HG03039 (cell line): Measurements from ENCODE around the gene HIPK2.

Source experiments
- ATAC-seq: cut with Tn5 transposase; IDR thresholded peaks from one replicate; pipeline ENCODE4 v1.9.1; 2021; ENCODE audit warnings: mild to moderate bottlenecking, moderate library complexity; ENCODE audit not compliant: unreplicated experiment

Gene HIPK2

DNA sequence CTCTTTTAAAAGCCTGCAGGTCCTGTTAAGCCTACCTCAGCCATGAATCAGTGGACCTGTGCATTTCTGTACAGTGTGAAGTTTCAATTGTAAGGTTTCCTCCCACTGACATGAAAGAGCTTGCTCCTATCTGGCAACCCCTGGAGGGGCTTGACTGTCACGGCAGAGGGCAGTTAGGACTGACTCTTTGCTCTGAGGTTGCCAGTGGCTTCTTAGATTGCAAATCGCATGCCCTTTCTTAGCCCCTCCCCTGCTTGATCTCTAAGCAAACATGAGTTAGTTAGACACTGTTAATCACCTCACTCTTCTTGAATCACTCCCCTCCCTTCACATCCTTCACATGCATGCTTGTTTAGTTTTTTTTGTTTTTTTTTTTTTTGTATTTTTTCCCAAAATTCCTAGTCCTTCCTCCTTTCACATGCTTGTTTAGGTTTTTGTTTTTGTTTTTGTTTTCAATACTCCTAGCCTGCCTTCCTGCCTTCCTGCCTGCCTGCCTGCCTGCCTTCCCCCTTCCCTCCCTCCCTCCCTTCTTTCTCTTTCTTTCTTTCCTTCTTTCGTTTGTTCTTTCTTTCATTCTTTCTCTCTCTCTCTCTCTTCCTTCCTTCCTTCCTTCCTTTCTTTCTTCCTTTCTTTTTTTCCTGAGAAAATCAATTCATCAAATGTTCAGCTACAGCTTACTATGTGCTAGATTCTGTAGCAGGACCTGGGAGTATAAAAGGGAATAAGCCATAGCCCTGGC is 6.0 kb upstream of the HIPK2 start:
- no peak for ATAC-seq

DNA sequence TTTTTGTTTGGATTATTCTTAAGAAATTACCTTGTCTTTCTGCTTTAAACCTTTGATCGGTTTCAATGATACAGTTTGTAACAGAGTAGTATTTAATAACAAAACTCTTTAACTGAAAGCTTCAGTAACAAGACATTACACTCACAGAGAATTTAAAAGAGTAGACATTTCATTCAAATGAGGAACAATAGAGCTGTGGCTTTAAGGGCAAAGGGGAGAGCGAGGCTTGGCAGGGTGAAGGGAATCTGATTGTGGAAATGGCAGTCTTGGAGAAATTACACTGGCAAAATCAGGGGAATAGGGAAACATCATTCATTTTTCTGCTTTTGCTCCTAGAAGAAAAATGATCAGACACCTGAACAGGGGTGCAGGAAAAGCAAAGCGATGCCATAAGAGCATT is 5.1 kb upstream of the HIPK2 start:
- no peak for ATAC-seq

DNA sequence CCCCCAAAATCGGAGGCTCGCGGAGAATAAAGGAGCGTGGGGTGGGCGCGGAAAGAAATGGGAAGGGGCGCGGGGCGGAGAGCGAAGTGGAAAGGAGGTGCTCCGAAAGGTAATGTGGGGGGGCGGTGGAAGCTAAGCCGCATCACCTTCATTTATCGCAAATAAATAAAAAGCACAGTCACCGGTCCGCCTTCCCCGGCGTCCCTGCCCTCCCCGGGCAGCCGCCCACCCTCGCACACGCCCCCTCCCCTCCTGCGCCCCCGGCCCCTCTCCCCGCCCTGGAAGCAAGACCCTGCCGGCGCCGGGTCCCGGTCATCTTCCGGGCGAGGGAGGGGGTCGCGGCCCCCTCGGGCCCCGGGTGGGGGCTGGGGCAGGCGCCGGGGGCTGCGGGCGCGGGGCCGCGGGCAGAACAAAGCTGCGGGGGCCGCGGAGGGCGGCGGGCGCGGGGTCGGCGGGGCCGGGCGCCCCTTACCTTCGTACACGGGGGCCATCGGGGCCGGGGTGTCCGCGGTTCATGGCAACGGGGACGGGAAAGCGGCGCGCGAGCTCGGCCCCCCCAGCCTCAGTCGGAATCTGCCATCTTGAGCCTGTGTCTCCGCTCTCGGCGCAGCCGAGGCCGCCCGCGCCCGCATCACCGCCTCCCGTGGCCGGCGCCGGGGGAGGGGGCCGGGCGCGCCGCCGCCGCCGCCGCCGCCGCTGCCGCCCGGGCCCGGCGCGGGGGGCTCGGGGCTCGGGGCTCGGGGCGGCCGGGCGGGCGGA is 486 bp downstream of the HIPK2 start:
- ATAC-seq = peak; percentile 20

DNA sequence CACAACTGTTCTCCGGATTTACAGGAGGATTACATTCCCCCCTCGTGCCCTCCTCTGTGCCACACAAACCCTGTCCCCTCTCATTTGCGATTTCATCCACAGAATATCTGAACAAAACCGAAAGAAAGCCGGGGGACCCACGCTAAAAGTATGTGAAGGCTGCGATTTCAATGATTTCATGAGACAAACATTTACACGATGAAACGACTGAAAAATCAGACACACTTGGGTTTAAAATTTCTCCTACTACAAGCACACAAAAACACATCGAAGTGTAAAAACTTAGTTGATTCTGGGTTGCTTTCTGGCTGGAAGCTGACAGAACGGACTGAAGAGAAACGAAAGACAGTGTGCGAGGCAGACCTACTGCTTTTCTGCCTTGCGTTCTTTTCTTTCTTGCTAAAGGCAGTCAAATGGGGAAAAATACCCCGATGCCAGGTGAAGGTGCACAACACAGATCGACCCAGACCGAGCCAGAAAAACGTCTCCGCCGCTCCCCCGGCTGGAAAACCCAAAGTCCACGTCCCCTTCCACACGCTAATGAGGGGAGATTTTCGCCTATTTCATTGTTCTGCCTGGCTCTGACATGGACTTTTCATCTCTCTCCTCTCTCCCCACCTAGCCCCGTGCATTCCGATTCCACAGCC is 1.2 kb downstream of the HIPK2 start:
- no peak for ATAC-seq

DNA sequence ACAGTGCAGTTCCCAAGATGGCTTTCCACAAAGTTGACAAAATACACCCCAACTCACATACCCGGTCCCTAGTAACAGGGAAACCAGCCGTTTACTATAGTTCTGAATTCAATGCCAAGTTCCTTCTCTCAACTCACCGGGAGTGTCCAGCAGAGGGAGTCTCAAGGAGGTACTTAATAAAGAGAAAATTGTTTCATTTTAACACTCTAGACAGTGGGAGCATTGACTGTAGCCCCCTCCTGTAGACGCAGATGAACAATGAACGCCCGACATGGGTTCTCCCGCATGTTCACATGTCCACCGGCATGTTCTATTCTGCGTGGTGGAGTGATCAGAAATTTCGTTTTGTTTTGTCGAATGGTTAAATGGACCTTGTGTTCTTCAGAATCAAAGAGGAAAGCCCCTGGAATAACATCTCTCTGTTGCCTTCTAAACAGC is 1.9 kb downstream of the HIPK2 start:
- ATAC-seq = no peak

DNA sequence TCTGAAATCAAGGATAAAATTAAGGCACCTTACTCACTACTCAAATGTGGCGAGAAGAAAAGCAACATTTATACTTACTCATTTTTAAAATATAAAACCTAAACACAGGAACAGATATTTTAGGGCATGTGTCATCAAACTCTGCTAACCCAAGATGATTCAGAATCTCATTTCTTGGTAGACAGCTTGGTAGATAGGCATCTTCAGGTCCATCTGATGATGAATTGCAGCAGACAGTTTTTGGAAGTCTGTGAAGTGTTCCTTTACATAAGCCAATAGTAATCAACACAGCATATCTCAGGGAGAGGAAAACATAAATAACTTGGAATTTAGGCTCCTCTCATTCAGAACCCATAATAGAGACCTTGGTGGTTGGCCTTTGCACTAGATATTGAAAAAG is 3.4 kb downstream of the HIPK2 start:
- ATAC-seq = no peak

DNA sequence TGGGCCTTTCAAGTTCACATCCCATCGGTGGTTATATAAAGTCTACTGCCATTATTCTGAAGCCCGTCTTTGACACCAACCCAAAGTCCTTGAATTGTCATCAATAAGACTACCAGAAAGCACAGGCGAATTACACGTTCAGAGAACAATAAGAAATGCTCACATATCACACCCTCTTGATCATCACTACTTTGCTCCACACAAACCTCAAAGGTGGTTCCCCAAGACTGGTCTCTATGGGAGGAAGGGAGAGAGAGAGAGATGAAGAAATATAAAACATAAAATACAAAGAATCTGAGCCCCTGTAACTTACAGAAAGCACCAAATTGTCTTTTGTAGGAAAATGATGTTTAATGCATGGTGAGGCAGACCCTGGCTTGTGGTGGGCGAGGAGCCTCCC is 4.4 kb downstream of the HIPK2 start:
- no peak for ATAC-seq

DNA sequence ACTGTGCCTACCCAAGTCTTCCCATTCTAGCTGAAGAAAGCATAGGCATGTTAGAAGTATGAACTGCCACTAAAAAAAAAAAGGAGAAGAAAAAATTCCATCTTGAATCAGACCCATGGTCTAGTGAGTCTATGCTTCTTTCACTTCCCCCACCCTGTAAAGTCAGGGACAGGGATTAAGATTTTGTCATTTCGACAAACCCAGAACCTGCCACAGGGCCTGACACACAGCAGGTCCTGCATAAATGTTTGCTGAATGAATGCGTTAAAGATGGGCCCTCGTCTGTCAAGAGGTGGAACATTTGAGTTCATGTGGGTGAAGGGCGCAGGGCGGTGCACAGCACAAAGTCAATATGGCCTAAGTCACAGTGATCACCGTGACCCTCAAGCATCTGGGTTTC is 4.9 kb downstream of the HIPK2 start:
- no peak for ATAC-seq

DNA sequence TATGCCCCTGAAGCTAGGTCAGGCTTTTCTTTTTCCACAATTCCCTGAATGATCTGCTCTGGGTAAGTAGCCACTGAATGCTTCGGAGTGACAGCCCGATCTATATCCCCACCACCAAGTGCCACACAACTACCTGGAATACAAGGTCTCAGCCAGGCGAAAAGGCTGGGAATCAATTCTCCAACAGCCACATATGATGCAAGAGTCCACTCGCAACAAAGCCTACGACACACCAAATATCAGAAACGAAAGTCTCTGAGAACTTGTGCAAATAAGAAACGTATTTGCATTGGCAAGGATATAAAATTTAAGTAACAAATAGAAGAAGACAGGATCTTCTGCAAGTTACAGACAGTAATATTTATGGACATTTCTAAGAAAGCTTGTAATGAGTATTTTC is 5.7 kb downstream of the HIPK2 start:
- no peak for ATAC-seq

DNA sequence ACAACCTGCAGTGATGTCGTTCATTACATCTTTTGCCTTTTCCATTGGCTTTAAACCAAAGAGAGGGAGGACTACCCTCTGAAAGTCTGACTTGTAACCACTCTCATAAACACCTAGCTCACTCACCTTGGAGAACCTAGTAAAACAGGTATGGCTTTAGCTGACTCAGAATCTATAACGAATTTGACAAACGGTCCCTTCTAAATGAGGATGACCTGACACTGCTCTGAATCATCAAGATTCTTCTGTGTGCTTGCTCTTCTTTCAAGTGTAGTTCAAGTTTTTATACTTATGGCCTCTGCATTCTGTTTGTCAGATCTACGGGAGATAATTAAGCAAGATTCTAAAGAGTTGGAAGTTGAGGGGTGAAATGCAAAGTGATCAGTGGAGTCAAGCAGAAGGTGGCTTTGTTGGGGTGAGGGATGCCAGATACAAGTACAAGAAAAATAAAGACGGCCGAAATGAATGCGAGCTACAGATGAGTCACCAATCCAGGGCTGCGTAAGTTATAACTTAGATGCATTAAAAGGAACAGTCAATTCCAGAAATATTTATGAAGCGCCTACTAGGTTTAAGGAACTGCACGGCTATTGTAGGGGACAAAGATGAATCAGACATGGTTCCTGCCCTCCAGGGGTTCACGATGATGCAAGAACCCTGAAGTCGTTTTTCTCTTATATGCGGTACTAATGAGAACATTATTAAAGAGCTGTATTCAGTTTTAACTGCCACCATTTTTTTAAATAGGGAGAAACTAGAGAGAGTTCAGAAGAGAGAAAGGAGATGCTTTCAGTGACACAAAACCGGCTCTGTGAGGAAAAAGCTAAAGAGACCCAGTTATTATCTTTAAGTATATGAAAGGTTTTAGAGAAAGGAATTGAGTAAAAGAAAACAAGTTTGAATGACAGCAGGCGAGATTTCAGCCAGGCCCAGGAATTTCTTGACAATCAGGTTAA is 6.5 kb downstream of the HIPK2 start:
- ATAC-seq = no peak

DNA sequence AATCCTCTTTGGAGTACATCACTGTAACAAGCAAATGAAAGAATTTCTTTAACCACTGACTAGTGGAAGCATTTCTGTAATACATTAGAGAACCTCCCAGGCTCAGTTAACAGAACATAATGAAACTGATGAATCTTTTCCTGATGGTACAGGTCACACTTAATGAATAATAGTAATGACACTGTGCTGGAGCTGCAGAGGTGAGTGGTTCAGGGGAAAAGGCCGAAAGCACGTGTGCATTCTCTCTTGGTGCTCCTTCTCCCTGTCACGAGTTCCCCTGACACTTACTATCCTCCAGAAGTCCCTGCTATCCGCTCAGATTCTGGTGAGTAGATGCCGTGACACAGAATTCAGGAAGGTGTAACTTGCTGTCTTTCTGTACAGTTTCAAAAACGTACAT is 8.0 kb downstream of the HIPK2 start:
- ATAC-seq = no peak

DNA sequence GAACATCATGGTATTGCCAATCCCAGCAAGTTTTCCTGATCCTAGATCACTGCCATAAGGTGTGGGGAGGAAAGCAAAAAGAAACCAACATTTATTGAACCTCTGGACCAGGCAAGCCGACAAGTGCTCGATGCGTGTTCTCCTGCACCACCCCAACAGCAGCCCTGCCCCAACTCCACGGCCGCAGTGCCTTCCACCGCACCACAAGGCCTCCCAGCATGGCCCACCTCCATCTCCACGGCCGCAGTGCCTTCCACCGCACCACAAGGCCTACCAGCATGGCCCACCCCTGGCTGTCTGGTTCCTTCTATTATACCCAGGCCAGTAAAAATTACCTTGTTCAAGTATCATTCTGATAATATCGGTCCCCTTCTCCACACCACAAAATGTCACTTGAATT is 8.7 kb downstream of the HIPK2 start:
- no peak for ATAC-seq

DNA sequence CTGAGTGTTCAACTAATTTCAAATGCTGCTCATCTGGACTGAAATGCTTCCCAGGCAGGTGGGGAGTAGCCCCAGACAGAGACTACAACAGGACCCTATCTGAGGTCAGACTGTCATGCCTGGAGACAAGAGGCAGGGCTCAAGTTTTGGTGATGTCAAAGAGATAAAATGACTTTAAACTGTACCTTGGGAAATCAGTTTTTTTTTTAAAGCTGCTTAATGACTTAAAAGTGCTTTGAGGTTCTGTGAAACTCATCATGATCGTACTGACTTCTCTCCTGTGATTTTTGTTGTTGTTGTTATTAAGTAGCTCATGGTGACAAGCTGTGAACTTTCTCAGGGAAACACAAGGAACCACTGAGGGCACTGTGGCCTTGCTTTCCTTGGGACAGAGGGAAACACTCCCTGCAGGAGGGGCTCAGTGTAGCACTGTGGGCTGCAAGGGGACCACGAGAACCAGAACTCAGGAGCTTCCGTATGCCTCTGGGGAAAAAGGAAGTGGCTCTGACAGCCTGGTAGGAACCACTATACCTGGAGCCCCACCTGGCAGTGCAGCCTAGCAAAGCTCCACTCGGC is 9.5 kb downstream of the HIPK2 start:
- no peak for ATAC-seq

DNA sequence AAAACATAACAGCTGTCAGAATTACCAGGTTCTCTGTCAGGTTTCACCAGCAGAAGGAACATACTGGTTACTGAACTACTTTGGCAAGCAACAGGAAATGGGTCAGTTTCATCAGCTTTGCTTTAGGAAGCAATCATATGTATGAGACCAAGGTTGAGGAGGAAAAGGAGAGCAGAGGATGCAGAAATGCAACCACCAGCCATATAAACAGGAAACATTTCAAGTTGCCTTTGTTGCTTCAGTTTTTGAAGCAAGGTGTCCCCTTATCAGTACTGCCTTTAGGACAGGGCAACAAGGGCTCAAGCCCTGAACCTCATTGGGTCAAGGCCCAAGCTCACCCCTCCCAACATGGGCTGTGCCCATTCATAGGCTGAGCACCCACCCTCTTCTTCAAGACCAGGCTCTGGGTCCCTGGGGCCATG is 10.2 kb downstream of the HIPK2 start:
- peak; percentile 58 for ATAC-seq

DNA sequence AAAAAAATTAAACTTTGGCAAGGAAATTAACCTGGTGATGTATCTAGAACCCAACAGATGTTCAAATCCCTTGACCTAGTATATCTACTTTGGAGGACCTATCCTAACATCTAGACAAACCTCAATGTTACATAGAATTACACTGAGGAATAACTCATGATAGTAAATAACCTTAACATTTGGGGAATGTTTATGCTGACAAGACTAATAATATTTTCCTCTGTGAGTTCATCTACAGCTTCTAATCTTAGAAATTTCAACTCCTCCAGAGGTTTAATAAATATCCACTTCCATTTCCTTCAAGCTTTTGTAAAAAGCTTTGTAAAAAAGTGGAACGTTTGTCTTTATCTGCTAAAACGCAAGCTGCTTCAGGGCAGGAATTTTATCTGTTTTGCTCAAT is 12.7 kb downstream of the HIPK2 start:
- ATAC-seq = no peak

DNA sequence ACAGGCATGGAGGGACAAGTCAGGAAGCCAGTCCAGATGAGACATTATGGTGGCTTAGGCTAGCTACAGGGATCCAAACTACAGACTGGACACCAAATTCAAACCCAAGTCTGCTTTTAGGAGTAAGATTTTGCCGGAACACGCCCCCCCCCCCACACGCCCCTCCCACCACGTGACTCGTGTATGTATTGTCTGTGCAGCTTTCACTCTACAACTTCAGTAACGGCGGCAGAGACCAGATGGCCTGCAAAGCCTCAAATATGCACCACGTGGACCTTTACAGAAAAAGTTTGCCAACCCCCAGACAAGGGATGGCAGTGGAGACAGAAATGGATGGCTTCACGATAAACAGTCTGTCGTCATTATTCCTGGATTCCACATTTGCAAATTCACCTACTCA is 14.5 kb downstream of the HIPK2 start:
- no peak for ATAC-seq

DNA sequence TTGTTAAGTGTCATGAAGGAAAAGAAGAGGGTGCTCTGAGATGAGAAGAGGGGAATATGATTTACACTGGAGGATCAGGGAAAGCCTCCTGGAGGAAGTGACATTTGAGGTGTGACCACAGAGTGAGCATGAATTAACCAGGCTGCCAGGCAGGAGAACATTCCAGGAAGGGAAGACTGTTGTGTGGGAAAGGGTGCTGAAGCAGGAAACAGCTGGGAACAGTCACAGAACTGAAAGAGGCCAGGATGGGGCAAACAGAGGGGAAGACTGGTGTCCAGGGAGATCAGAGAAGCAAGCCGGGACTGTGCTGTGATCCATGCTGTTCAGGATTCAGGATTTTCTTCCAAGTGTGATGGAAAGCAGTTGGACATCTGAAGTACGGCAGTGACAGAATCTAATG is 14.9 kb downstream of the HIPK2 start:
- ATAC-seq = no peak

DNA sequence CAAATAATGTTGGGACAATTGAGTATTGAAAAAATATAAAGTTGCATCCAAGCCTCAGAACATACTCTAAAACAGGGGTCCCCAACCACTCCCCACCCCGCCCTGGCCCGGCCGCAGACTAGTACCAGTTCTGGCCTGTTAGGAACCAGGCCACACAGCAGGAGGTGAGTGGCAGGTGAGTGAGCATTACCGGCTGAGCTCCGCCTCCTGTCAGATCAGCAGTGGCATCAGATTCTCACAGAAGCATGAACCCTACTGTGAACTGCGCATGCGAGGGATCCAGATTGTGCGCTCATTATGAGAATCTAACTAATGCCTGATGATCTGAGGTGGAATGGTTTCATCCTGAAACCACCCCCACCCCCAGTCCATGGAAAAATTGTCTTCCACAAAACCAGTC is 19.4 kb downstream of the HIPK2 start:
- no peak for ATAC-seq

DNA sequence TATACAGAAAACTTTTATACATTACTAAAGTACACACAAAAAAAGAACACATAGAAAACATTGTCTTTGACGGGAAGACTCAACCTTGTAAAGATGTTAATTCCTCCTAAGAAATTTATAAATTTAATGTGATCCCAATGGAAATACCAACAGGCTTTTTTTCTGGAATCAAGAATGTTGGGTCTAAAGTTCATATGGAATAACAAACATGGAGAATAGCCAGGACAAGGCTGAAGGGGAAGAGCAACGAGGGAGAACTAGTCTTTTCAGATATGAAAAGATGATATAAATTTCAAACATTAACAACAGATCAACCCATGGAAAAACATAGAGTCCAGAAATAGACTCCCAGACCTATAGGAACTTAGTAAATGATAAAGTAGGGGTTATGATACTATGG is 19.8 kb downstream of the HIPK2 start:
- no peak for ATAC-seq

DNA sequence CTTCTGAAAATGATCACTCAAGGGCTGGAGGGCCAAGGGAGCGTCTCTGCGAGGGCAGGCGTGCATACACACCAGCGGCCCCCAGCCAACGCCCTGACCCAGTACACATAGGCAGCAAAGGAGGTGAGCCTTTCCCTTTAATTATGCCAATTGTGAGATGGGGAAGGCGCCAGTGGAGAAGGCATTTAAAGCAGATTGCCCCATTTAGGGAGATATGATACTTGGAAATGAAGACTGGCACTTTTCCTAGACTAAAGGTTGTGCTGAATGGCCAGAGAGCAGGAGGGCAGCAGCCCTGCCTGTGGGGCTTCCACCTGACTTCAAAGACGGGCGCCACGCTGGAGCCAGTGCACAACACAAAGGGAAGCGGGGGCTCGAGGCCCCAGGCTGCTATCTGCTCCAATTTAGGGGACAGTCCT is 24.1 kb downstream of the HIPK2 start:
- ATAC-seq = no peak
